ENCODE measurements around the gene C16orf82.

GRCh38 chr16:27073733-27074132 is 7.0 kb downstream of the C16orf82 start:
- TF ChIP-seq CTCF (IDR thresholded peaks at IDR 0.05; ENCODE audit: low read length) (no peak), EZH2 (IDR thresholded peaks at IDR 0.05; ENCODE audit: borderline replicate concordance, low read length) (no peak)

Measured in OCI-LY1 (cell line).